H1 (cell line): ENCODE data around the gene PMM2. TPM values are rescaled to one million over a fixed set of nuclear protein-coding genes. Genes with fewer than 3 reads are reported as not detected.

Experiments
- CTCF ChIA-PET: fragments of 300-600 bp; sonication (Branson Sonifier 250); formaldehyde crosslinking; loops from one replicate; lab custom pipeline; 2021; ENCODE audit not compliant: partially characterized antibody; lab: Charles Lee
- POLR2A ChIA-PET: fragments of 300-600 bp; sonication (Branson Sonifier 250); formaldehyde crosslinking; loops from one replicate; lab custom pipeline; 2021; ENCODE audit warnings: inconsistent platforms; ENCODE audit not compliant: partially characterized antibody; lab: Charles Lee
- DNase-seq, 2 experiments: peaks; one replicate each; pipeline versions ENCODE4 v3.0.0 to v3.0.0-alpha.2; 2010 to 2022; ENCODE audit warnings: low spot score in 2 of 2, low read depth in 1 of 2, mixed read lengths in 1 of 2
- FAIRE-seq: peaks from 2 replicates; lab custom pipeline; 2011; peaks lifted over from hg19 to GRCh38; lab: Jason Lieb, UNC
- H2AFZ ChIP-seq: 2 replicates; pipeline ENCODE4 v1.8.1; 2012; ENCODE audit warnings: low read length, inconsistent platforms
- H2AK5ac ChIP-seq: 2 replicates; pipeline ENCODE4 v1.6.1; 2013; ENCODE audit warnings: low read depth, low read length
- H2BK120ac ChIP-seq: replicated peaks from 2 replicates; pipeline ENCODE3; 2013; ENCODE audit warnings: low read depth, low read length, inconsistent platforms
- H2BK12ac ChIP-seq: 2 replicates; pipeline ENCODE4 v1.6.1; 2013; ENCODE audit warnings: low read depth, low read length
- H2BK15ac ChIP-seq: 2 replicates; pipeline ENCODE4 v1.6.1; 2013; ENCODE audit warnings: low read length
- H2BK20ac ChIP-seq: 2 replicates; pipeline ENCODE4 v1.6.1; 2013; ENCODE audit warnings: low read length
- H2BK5ac ChIP-seq: 2 replicates; pipeline ENCODE4 v1.6.1; 2013; ENCODE audit warnings: low read depth, low read length
- H3K14ac ChIP-seq: 2 replicates; pipeline ENCODE4 v1.6.1; 2013; ENCODE audit warnings: inconsistent platforms; ENCODE audit not compliant: insufficient read length
- H3K18ac ChIP-seq: 2 replicates; pipeline ENCODE4 v1.6.1; 2013; ENCODE audit warnings: low read length; ENCODE audit errors: extremely low read depth
- H3K23ac ChIP-seq: 2 replicates; pipeline ENCODE4 v1.6.1; 2013; ENCODE audit warnings: inconsistent platforms; ENCODE audit not compliant: insufficient read length
- H3K23me2 ChIP-seq: 2 replicates; pipeline ENCODE4 v1.6.1; 2013; ENCODE audit warnings: low read depth, low read length
- H3K27ac ChIP-seq: 2 replicates; pipeline ENCODE4 v1.6.1; 2011; ENCODE audit warnings: low read depth, low read length, inconsistent platforms
- H3K27me3 ChIP-seq, 4 experiments: replicated peaks in 1 of 4; 1 replicate in 1 of 4; 2 replicates in 3 of 4; pipeline versions ENCODE4 v1.6.1 to v1.8.1; 2011 to 2013; ENCODE audit warnings: low read length in 3 of 4, mild to moderate bottlenecking in 3 of 4, inconsistent platforms in 2 of 4, mixed read lengths in 2 of 4, moderate library complexity in 1 of 4; ENCODE audit not compliant: control insufficient read depth in 3 of 4, insufficient read depth in 3 of 4; ENCODE audit errors: extremely low read depth in 1 of 4
- H3K36me3 ChIP-seq, 4 experiments: 2 replicates each; pipeline versions ENCODE4 v1.6.1 to v1.8.1; 2011 to 2013; ENCODE audit warnings: mild to moderate bottlenecking in 4 of 4, low read length in 3 of 4, moderate library complexity in 2 of 4, control low read depth in 1 of 4, inconsistent platforms in 1 of 4; ENCODE audit not compliant: insufficient read depth in 4 of 4, control insufficient read depth in 2 of 4
- H3K4ac ChIP-seq: replicated peaks from 2 replicates; pipeline ENCODE3; 2013; ENCODE audit warnings: low read length, low read depth, mixed read lengths, inconsistent platforms; ENCODE audit not compliant: insufficient read length
- H3K4me1 ChIP-seq, 4 experiments: replicated peaks in 1 of 4; 1 replicate in 1 of 4; 2 replicates in 3 of 4; pipeline versions ENCODE4 v1.6.1 to v1.8.1; 2011 to 2013; ENCODE audit warnings: low read length in 3 of 4, inconsistent platforms in 2 of 4, mixed read lengths in 1 of 4; ENCODE audit not compliant: insufficient read depth in 4 of 4, control insufficient read depth in 3 of 4
- H3K4me2 ChIP-seq, 2 experiments: 2 replicates each; pipeline versions ENCODE4 v1.6.1 to v1.8.1; 2011 to 2013; ENCODE audit warnings: low read depth in 2 of 2, low read length in 2 of 2, control low read depth in 1 of 2, inconsistent platforms in 1 of 2, mild to moderate bottlenecking in 1 of 2; ENCODE audit not compliant: insufficient read depth in 1 of 2
- H3K4me3 ChIP-seq, 4 experiments: fragments of 200-600, 300-600 bp in 1 of 4; sonication (generic), shearing (Covaris generic), sonication (Bioruptor Twin) in 1 of 4; 2 replicates each; pipeline versions ENCODE4 v1.5.1 to v1.8.1; 2011 to 2016; ENCODE audit warnings: low read length in 4 of 4, low read depth in 3 of 4, control low read depth in 2 of 4, inconsistent platforms in 2 of 4, mild to moderate bottlenecking in 2 of 4, mixed read lengths in 1 of 4, moderate library complexity in 1 of 4; ENCODE audit not compliant: insufficient read depth in 2 of 4; ENCODE audit errors: extremely low read depth in 1 of 4
- H3K56ac ChIP-seq: replicated peaks from 2 replicates; pipeline ENCODE3; 2013; ENCODE audit warnings: low read depth, mild to moderate bottlenecking, mixed read lengths, low read length, inconsistent platforms; ENCODE audit not compliant: insufficient read length
- H3K79me1 ChIP-seq: 2 replicates; pipeline ENCODE4 v1.6.1; 2013; ENCODE audit warnings: low read depth, low read length, control low read depth
- H3K79me2 ChIP-seq, 2 experiments: 2 replicates each; pipeline versions ENCODE4 v1.6.1 to v1.8.1; 2012 to 2013; ENCODE audit warnings: low read length in 2 of 2, mild to moderate bottlenecking in 2 of 2, inconsistent platforms in 1 of 2; ENCODE audit not compliant: insufficient read depth in 2 of 2, control insufficient read depth in 1 of 2
- H3K9ac ChIP-seq, 4 experiments: replicated peaks in 1 of 4; 1 replicate in 1 of 4; 2 replicates in 3 of 4; pipeline versions ENCODE4 v1.6.1 to v1.8.1; 2011 to 2013; ENCODE audit warnings: low read depth in 3 of 4, low read length in 3 of 4, control low read depth in 2 of 4, mild to moderate bottlenecking in 2 of 4, moderate library complexity in 2 of 4, inconsistent platforms in 1 of 4; ENCODE audit errors: extremely low read depth in 1 of 4
- H3K9me3 ChIP-seq, 2 experiments: 2 replicates each; pipeline versions ENCODE4 v1.6.1 to v1.8.1; 2012 to 2013; ENCODE audit warnings: mild to moderate bottlenecking in 2 of 2, moderate library complexity in 2 of 2, control low read depth in 1 of 2, inconsistent platforms in 1 of 2, low read depth in 1 of 2, low read length in 1 of 2, mixed read lengths in 1 of 2; ENCODE audit not compliant: insufficient read depth in 2 of 2
- H4K20me1 ChIP-seq, 2 experiments: replicated peaks in 1 of 2; 2 replicates each; pipeline versions ENCODE3 to v1.8.1; 2011 to 2013; ENCODE audit warnings: inconsistent platforms in 2 of 2, low read length in 2 of 2, mild to moderate bottlenecking in 1 of 2; ENCODE audit not compliant: insufficient read depth in 2 of 2, control insufficient read depth in 1 of 2
- H4K5ac ChIP-seq: 2 replicates; pipeline ENCODE4 v1.6.1; 2013; ENCODE audit warnings: low read length, low read depth, mixed read lengths, inconsistent platforms; ENCODE audit not compliant: insufficient read length
- H4K8ac ChIP-seq: 2 replicates; pipeline ENCODE4 v1.8.0; 2013; ENCODE audit warnings: mild to moderate bottlenecking, moderate library complexity, low read length, inconsistent platforms; ENCODE audit not compliant: insufficient read depth; ENCODE audit errors: extremely low read depth
- H4K91ac ChIP-seq: replicated peaks from 2 replicates; pipeline ENCODE3; 2013; ENCODE audit warnings: low read length, mixed read lengths, inconsistent platforms; ENCODE audit not compliant: insufficient read length
- ATF3 ChIP-seq: IDR thresholded peaks from 2 replicates; pipeline ENCODE4 v1.6.1; 2011; ENCODE audit warnings: low read depth, mild to moderate bottlenecking, low read length; ENCODE audit not compliant: insufficient read depth
- BRCA1 ChIP-seq: IDR thresholded peaks from 2 replicates; pipeline ENCODE4 v1.6.1; 2012; ENCODE audit warnings: low read depth, low read length, improper control_type of control experiment
- CREB1 ChIP-seq: IDR thresholded peaks from 2 replicates; pipeline ENCODE4 v1.6.1; 2012; ENCODE audit warnings: inconsistent platforms
- FOSL1 ChIP-seq: IDR thresholded peaks from 2 replicates; pipeline ENCODE4 v1.6.1; 2011; ENCODE audit warnings: mild to moderate bottlenecking, low read depth, low read length, moderate library complexity; ENCODE audit not compliant: insufficient read depth
- GABPA ChIP-seq: IDR thresholded peaks from 2 replicates; pipeline ENCODE4 v1.6.1; 2011; ENCODE audit warnings: mild to moderate bottlenecking, low read length, moderate library complexity, borderline replicate concordance; ENCODE audit not compliant: insufficient read depth
- HDAC6 ChIP-seq: IDR thresholded peaks from one replicate; pipeline ENCODE4 v1.7.1; 2012; ENCODE audit warnings: low read depth, mild to moderate bottlenecking, inconsistent platforms, low read length, moderate library complexity
- RBBP5 ChIP-seq: IDR thresholded peaks from 2 replicates; pipeline ENCODE4 v1.7.1; 2012; ENCODE audit warnings: low read depth, mild to moderate bottlenecking, inconsistent platforms, low read length, moderate library complexity, borderline replicate concordance
- SRF ChIP-seq: IDR thresholded peaks from 2 replicates; pipeline ENCODE4 v1.6.1; 2011; ENCODE audit warnings: mild to moderate bottlenecking, low read depth, low read length, moderate library complexity
- TAF7 ChIP-seq: optimal IDR thresholded peaks from 2 replicates; pipeline ENCODE3; 2011; ENCODE audit warnings: low read depth, mild to moderate bottlenecking, inconsistent platforms, low read length, moderate library complexity, borderline replicate concordance
- WGBS, 2 experiments: shearing (Covaris generic) in 1 of 2; methylation state at CpG; one replicate each; pipeline versions ENCODE4 v1.1.6 to v1.1.7; 2013 to 2015; ENCODE audit warnings: low lambda C conversion rate in 2 of 2, mixed read lengths in 2 of 2, inconsistent platforms in 1 of 2, low coverage in 1 of 2, missing lambda C conversion rate in 1 of 2; ENCODE audit not compliant: insufficient replicate concordance in 2 of 2, insufficient coverage in 1 of 2, insufficient read length in 1 of 2; ENCODE audit errors: extremely low coverage in 1 of 2, missing lambda C conversion rate in 1 of 2; 5-methylcytosine and 5-hydroxymethylcytosine counted together
- polyA plus RNA-seq, 7 experiments: library from polyadenylated mRNA; depleted of rRNA in 3 of 7; stranded (reverse) in 5 of 7; unstranded in 2 of 7; fragments of >200 nt in 5 of 7; fragments of 200-250 nt in 2 of 7; gene quantifications; 1 replicate in 5 of 7; 2 replicates in 1 of 7; 4 replicates in 1 of 7; pipeline versions ENCODE4 v1.2.1 to v1.2.3, GENCODE V29; 2011 to 2013; ENCODE audit warnings: missing spikeins in 2 of 7, mixed read lengths in 2 of 7
- total RNA-seq: library from RNA; stranded (reverse); fragmentation: NEBNext Ultra II Directional; extraction: Animal tissue kit (Norgen Biotek cat#: 25700); gene quantifications from 2 replicates; pipeline ENCODE4 v1.2.1, GENCODE V29; 2021
- TF ChIP-seq, protein P1 (sequence below): IDR thresholded peaks from 2 replicates; pipeline ENCODE4 v1.6.1; 2012; ENCODE audit warnings: low read length, inconsistent platforms

Gene PMM2
- total and polyA plus RNA-seq, 2 of the 8 experiments (the other 6 are each of a cell fraction or from before 2014, with no cell fraction given), result 26.2 to 49.4 TPM

- no peak overlapping the region for H4K91ac ChIP-seq
- TF ChIP-seq CREB1 (no peak), SRF (no peak), BRCA1 (no peak), TAF7 (no peak), FOSL1 (no peak), HDAC6 (no peak), RBBP5 (no peak), ATF3 (no peak), GABPA (no peak)
- TF ChIP-seq, protein P1, sequence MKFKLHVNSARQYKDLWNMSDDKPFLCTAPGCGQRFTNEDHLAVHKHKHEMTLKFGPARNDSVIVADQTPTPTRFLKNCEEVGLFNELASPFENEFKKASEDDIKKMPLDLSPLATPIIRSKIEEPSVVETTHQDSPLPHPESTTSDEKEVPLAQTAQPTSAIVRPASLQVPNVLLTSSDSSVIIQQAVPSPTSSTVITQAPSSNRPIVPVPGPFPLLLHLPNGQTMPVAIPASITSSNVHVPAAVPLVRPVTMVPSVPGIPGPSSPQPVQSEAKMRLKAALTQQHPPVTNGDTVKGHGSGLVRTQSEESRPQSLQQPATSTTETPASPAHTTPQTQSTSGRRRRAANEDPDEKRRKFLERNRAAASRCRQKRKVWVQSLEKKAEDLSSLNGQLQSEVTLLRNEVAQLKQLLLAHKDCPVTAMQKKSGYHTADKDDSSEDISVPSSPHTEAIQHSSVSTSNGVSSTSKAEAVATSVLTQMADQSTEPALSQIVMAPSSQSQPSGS, result no peak
These were observed 19.5 kb downstream of the PMM2 start for GRCh38 chr16:8816967-8817655.

More at GRCh38 chr16:8816967-8817655, 19.5 kb downstream of the PMM2 start:
- H2BK20ac ChIP-seq, result no peak overlapping the region
- H3K23ac ChIP-seq, result no peak overlapping the region
- H2BK5ac ChIP-seq, result no peak overlapping the region
- peaks cover 20 to 66% (median 48%) of the 10 kb centered on the region in 4 experiments for H3K36me3 ChIP-seq
- no peak overlapping the region for H2BK120ac ChIP-seq
- FAIRE-seq (no peak), DNase-seq (no peak)
- POLR2A ChIA-PET, result interaction anchor here (2.1 to 5.8 kb wide), 2 partner anchors 10 to 14 kb away, joined by 16 to 54 read pairs; no protein-coding TSS in a partner anchor
- H3K56ac ChIP-seq, result no peak overlapping the region
- 93% methylated on average over 6 of the region's 6 CpGs; no CpG with 5 or more reads in 1 of the 2 experiments for WGBS, 2 experiments
- peaks cover 0 to 6% of the 10 kb centered on the region in 2 experiments for H4K20me1 ChIP-seq
- no peak overlapping the region for H3K4ac ChIP-seq
- H3K23me2 ChIP-seq, result no peaks in the 10 kb centered on the region
- no peak overlapping the region for H4K5ac ChIP-seq
- H3K9me3 ChIP-seq, result no peaks in the 10 kb centered on the region
- H3K79me2 ChIP-seq, result no peaks in the 10 kb centered on the region
- no peak overlapping the region for H2AFZ ChIP-seq
- H3K27me3 ChIP-seq, result no peaks in the 10 kb centered on the region
- H2BK15ac ChIP-seq, result no peak overlapping the region
- H3K4me1 ChIP-seq, result peaks cover 0 to 4% (median 1%) of the 10 kb centered on the region in 4 experiments; a peak in 3 of 7 replicates
- no peak overlapping the region for H3K14ac ChIP-seq
- no peak overlapping the region for H4K8ac ChIP-seq
- no peak overlapping the region for H3K9ac ChIP-seq
- no peak overlapping the region for H3K4me3 ChIP-seq
- H2BK12ac ChIP-seq, result no peak overlapping the region
- CTCF ChIA-PET, result interaction anchor here (0.6 to 1.9 kb wide), 7 partner anchors 14 to 182 kb away, joined by 3 to 4 read pairs (median 3); no protein-coding TSS in a partner anchor
- H2AK5ac ChIP-seq, result no peak overlapping the region
- no peak overlapping the region for H3K27ac ChIP-seq
- H3K4me2 ChIP-seq, result no peak overlapping the region
- no peaks in the 10 kb centered on the region; the same call in 1 of the 2 replicates for H3K79me1 ChIP-seq
- no peak overlapping the region for H3K18ac ChIP-seq
